ENCODE data around the gene MGAT4B. TPM values are rescaled to one million over a fixed set of nuclear protein-coding genes. Genes with fewer than 3 reads are reported as not detected.

The MGAT4B gene
- total RNA-seq, 1 experiment from 2014 or later = 406 TPM

GRCh38 chr5:179769796-179770195 lies 36.9 kb downstream of the MGAT4B start:
- in situ Hi-C loops (cut with HindIII; ENCODE audit: low pct_unique_long_range_greater_than_20kb, low sequenced_read_pairs) (no loop called here), intact Hi-C loops (cut with micrococcal nuclease; ENCODE audit: unreplicated experiment) (no loop called here)
- H3K9me3 ChIP-seq (ENCODE audit: control insufficient read depth, insufficient read depth, low read depth, low read length) = no peaks in the 10 kb centered on the region
- ChIA-PET CTCF (interaction anchor here (0.6 to 0.9 kb wide), 2 partner anchors 21 to 24 kb away, joined by 10 read pairs; no protein-coding TSS in a partner anchor), POLR2A (interaction anchor here (0.7 kb wide), 1 partner anchor 37 kb away, joined by 6 read pairs; the partner anchor contains the start of gene MAML1)
- peaks cover 8% of the 10 kb centered on the region for H3K36me3 ChIP-seq (ENCODE audit: control insufficient read depth, insufficient read depth, low read length)
- H3K4me3 ChIP-seq (ENCODE audit: low read depth in 2 of 2, low read length in 2 of 2) = no peak overlapping the region
- no peak overlapping the region for H3K27ac ChIP-seq (ENCODE audit: low read length)
- peaks cover 10% of the 10 kb centered on the region for H3K4me1 ChIP-seq (ENCODE audit: control insufficient read depth, insufficient read depth, low read length)
- H3K27me3 ChIP-seq (ENCODE audit: control insufficient read depth, insufficient read depth, low read length) = no peaks in the 10 kb centered on the region
- ATAC-seq (no peak), DNase-seq (ENCODE audit: low read depth, low spot score) (no peak)
- BruUV-seq (replicated peaks) = no TSS peak
- no peak for TF ChIP-seq POLR2AphosphoS5 (IDR thresholded peaks at IDR 0.05; ENCODE audit: low read depth, low read length)
- TF ChIP-seq TCF7L2 (IDR thresholded peaks at IDR 0.05; ENCODE audit: low read depth, low read length) = no peak
- no peak for TF ChIP-seq CTCF (IDR thresholded peaks at IDR 0.05)
- TF ChIP-seq SIN3A (IDR thresholded peaks at IDR 0.05; ENCODE audit: borderline replicate concordance, insufficient read depth, low read depth, low read length) = no peak

GRCh38 chr5:179769271-179769670 lies 37.4 kb downstream of the MGAT4B start:
- no peak for DNase-seq (ENCODE audit: low read depth, low spot score)
- Histone ChIP-seq H3K4me1 (ENCODE audit: control insufficient read depth, insufficient read depth, low read length) (peaks cover 10% of the 10 kb centered on the region), H3K27me3 (ENCODE audit: control insufficient read depth, insufficient read depth, low read length) (no peaks in the 10 kb centered on the region), H3K36me3 (ENCODE audit: control insufficient read depth, insufficient read depth, low read length) (peaks cover 8% of the 10 kb centered on the region), H3K27ac (ENCODE audit: low read length) (no peak overlapping the region), H3K9me3 (ENCODE audit: control insufficient read depth, insufficient read depth, low read depth, low read length) (no peaks in the 10 kb centered on the region), H3K4me3 (ENCODE audit: low read depth in 2 of 2, low read length in 2 of 2) (no peak overlapping the region)
- BruUV-seq (replicated peaks) = no TSS peak
- ChIA-PET POLR2A (interaction anchor here (0.7 kb wide), 1 partner anchor 37 kb away, joined by 6 read pairs; the partner anchor contains the start of gene MAML1), CTCF (interaction anchor here (0.6 to 0.9 kb wide), 2 partner anchors 20 to 23 kb away, joined by 10 read pairs; no protein-coding TSS in a partner anchor)
- intact Hi-C loops (cut with micrococcal nuclease; ENCODE audit: unreplicated experiment) = no loop called here
- TF ChIP-seq TCF7L2 (IDR thresholded peaks at IDR 0.05; ENCODE audit: low read depth, low read length) (no peak), POLR2AphosphoS5 (IDR thresholded peaks at IDR 0.05; ENCODE audit: low read depth, low read length) (no peak)
- ATAC-seq = no peak
- in situ Hi-C loops (cut with HindIII; ENCODE audit: low pct_unique_long_range_greater_than_20kb, low sequenced_read_pairs) = no loop called here

GRCh38 chr5:179768326-179769085 lies 38.2 kb downstream of the MGAT4B start:
- no TSS peak for BruUV-seq (replicated peaks)
- ChIA-PET CTCF (interaction anchor here (0.6 to 0.9 kb wide), 2 partner anchors 16 to 19 kb away, joined by 6 to 10 read pairs; no protein-coding TSS in a partner anchor), POLR2A (interaction anchor here (0.6 kb wide), 1 partner anchor 18 kb away, joined by 8 read pairs; no protein-coding TSS in a partner anchor)
- Histone ChIP-seq H3K4me3 (ENCODE audit: low read depth in 2 of 2, low read length in 2 of 2) (no peak overlapping the region), H3K27me3 (ENCODE audit: control insufficient read depth, insufficient read depth, low read length) (no peaks in the 10 kb centered on the region), H3K9me3 (ENCODE audit: control insufficient read depth, insufficient read depth, low read depth, low read length) (no peaks in the 10 kb centered on the region), H3K27ac (ENCODE audit: low read length) (no peak overlapping the region), H3K4me1 (ENCODE audit: control insufficient read depth, insufficient read depth, low read length) (peaks cover 16% of the 10 kb centered on the region), H3K36me3 (ENCODE audit: control insufficient read depth, insufficient read depth, low read length) (peaks cover 8% of the 10 kb centered on the region)
- DNase-seq (ENCODE audit: low read depth, low spot score) (no peak), ATAC-seq (no peak)
- in situ Hi-C loops (cut with HindIII; ENCODE audit: low pct_unique_long_range_greater_than_20kb, low sequenced_read_pairs) = no loop called here
- intact Hi-C loops (cut with micrococcal nuclease; ENCODE audit: unreplicated experiment) = no loop called here
- TF ChIP-seq CTCF (IDR thresholded peaks at IDR 0.05) (no peak), SIN3A (IDR thresholded peaks at IDR 0.05; ENCODE audit: borderline replicate concordance, insufficient read depth, low read depth, low read length) (no peak), POLR2AphosphoS5 (IDR thresholded peaks at IDR 0.05; ENCODE audit: low read depth, low read length) (no peak), REST (IDR thresholded peaks at IDR 0.05; ENCODE audit: insufficient read depth in 1 of 2, low read depth in 2 of 2, low read length in 1 of 2) (no peak), TCF7L2 (IDR thresholded peaks at IDR 0.05; ENCODE audit: low read depth, low read length) (no peak)

Measured in Panc1 (cell line).